Transverse colon (tissue), 4 donors: ENCODE results near the gene FIS1.

Experiments
- EP300 ChIP-seq: sonication (generic); formaldehyde crosslinking; IDR thresholded peaks from one replicate; pipeline ENCODE4 v1.6.1; 2017; ENCODE audit warnings: antibody characterized with exemption, low read depth
- POLR2A ChIP-seq: fragments of 450-650 bp; IDR thresholded peaks from one replicate; pipeline ENCODE4 v1.6.1; 2016; ENCODE audit warnings: antibody characterized with exemption, mild to moderate bottlenecking, moderate library complexity
- POLR2AphosphoS5 ChIP-seq, 3 donors: sonication (generic); formaldehyde crosslinking; IDR thresholded peaks; one replicate each; pipeline ENCODE4 v1.6.1; 2016; ENCODE audit warnings: antibody characterized with exemption in 3 of 3
- TF ChIP-seq, protein P1 (sequence below), 5 experiments: fragments of 200-600 bp in 3 of 5; fragments of 450-650 bp in 2 of 5; sonication (generic) in 3 of 5; IDR thresholded peaks; 1 replicate in 2 of 5; 2 replicates in 3 of 5; pipeline ENCODE4 v1.5.1; 2016 to 2017; ENCODE audit warnings: antibody characterized with exemption in 5 of 5, inconsistent platforms in 3 of 5, mild to moderate bottlenecking in 2 of 5, moderate library complexity in 1 of 5

- TF ChIP-seq, protein P1, sequence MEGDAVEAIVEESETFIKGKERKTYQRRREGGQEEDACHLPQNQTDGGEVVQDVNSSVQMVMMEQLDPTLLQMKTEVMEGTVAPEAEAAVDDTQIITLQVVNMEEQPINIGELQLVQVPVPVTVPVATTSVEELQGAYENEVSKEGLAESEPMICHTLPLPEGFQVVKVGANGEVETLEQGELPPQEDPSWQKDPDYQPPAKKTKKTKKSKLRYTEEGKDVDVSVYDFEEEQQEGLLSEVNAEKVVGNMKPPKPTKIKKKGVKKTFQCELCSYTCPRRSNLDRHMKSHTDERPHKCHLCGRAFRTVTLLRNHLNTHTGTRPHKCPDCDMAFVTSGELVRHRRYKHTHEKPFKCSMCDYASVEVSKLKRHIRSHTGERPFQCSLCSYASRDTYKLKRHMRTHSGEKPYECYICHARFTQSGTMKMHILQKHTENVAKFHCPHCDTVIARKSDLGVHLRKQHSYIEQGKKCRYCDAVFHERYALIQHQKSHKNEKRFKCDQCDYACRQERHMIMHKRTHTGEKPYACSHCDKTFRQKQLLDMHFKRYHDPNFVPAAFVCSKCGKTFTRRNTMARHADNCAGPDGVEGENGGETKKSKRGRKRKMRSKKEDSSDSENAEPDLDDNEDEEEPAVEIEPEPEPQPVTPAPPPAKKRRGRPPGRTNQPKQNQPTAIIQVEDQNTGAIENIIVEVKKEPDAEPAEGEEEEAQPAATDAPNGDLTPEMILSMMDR (IDR thresholded peaks at IDR 0.05) = no peak
- TF ChIP-seq POLR2A (no peak), EP300 (no peak), POLR2AphosphoS5 (IDR thresholded peaks at IDR 0.05) (no peak)
Observed at GRCh38 chr7:101250324-101250723, 5.4 kb upstream of the FIS1 start.
